ENCODE data around the gene FAM209B.

GRCh38 chr20:56522311-56522710 is 10.7 kb upstream of the FAM209B start:
- no peak for TF ChIP-seq CTCF (IDR thresholded peaks at IDR 0.05 in 2 of 3, conservative IDR thresholded peaks at IDR 0.05 in 1 of 3; ENCODE audit: insufficient read depth in 2 of 3, low read depth in 1 of 3, low read length in 3 of 3)
- TF ChIP-seq BHLHE40 (IDR thresholded peaks at IDR 0.05; ENCODE audit: low read length): no peak
- TF ChIP-seq EP300 (IDR thresholded peaks at IDR 0.05; ENCODE audit: low read length): no peak
- no peak for TF ChIP-seq E2F8 (IDR thresholded peaks at IDR 0.05; ENCODE audit: low read depth, partially characterized antibody)
- TF ChIP-seq SIX5 (IDR thresholded peaks at IDR 0.05; ENCODE audit: borderline replicate concordance in 1 of 2, insufficient read depth in 1 of 2, low read depth in 1 of 2, low read length in 2 of 2): no peak
- no peak for TF ChIP-seq HNRNPL (IDR thresholded peaks at IDR 0.05; ENCODE audit: low read depth, low read length)
- no peak for TF ChIP-seq ELK1 (CRISPR knock-in tag; IDR thresholded peaks at IDR 0.05)
- TF ChIP-seq ZKSCAN1 (IDR thresholded peaks at IDR 0.05; ENCODE audit: low read depth, low read length): no peak
- no peak for TF ChIP-seq SRF (CRISPR knock-in tag; IDR thresholded peaks at IDR 0.05)
- no peak for TF ChIP-seq ZC3H11A (IDR thresholded peaks at IDR 0.05; ENCODE audit: low read depth, low read length)

Measured in K562 (cell line).